ENCODE data around the gene NEFH.

NEFH gene

GRCh38 chr22:29461263-29461662, 18.8 kb upstream of the NEFH start:
- no peak for DNase-seq (ENCODE audit: low read depth)
- TF ChIP-seq, protein P1, sequence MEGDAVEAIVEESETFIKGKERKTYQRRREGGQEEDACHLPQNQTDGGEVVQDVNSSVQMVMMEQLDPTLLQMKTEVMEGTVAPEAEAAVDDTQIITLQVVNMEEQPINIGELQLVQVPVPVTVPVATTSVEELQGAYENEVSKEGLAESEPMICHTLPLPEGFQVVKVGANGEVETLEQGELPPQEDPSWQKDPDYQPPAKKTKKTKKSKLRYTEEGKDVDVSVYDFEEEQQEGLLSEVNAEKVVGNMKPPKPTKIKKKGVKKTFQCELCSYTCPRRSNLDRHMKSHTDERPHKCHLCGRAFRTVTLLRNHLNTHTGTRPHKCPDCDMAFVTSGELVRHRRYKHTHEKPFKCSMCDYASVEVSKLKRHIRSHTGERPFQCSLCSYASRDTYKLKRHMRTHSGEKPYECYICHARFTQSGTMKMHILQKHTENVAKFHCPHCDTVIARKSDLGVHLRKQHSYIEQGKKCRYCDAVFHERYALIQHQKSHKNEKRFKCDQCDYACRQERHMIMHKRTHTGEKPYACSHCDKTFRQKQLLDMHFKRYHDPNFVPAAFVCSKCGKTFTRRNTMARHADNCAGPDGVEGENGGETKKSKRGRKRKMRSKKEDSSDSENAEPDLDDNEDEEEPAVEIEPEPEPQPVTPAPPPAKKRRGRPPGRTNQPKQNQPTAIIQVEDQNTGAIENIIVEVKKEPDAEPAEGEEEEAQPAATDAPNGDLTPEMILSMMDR (conservative IDR thresholded peaks at IDR 0.05; ENCODE audit: control insufficient read depth, insufficient read depth, low read depth, low read length), result no peak
- H3K4me3 ChIP-seq (ENCODE audit: control insufficient read depth, low read depth, low read length), result no peak overlapping the region

GRCh38 chr22:29463629-29464028, 16.4 kb upstream of the NEFH start:
- no peak for DNase-seq (ENCODE audit: low read depth)
- TF ChIP-seq, protein P1 (conservative IDR thresholded peaks at IDR 0.05; ENCODE audit: control insufficient read depth, insufficient read depth, low read depth, low read length), result no peak
- no peak overlapping the region for H3K4me3 ChIP-seq (ENCODE audit: control insufficient read depth, low read depth, low read length)

GRCh38 chr22:29464581-29464980, 15.4 kb upstream of the NEFH start:
- no peak overlapping the region for H3K4me3 ChIP-seq (ENCODE audit: control insufficient read depth, low read depth, low read length)
- DNase-seq (ENCODE audit: low read depth), result no peak
- TF ChIP-seq, protein P1 (conservative IDR thresholded peaks at IDR 0.05; ENCODE audit: control insufficient read depth, insufficient read depth, low read depth, low read length), result no peak

- H3K4me3 ChIP-seq (ENCODE audit: control insufficient read depth, low read depth, low read length), result no peak overlapping the region
- TF ChIP-seq, protein P1 (conservative IDR thresholded peaks at IDR 0.05; ENCODE audit: control insufficient read depth, insufficient read depth, low read depth, low read length), result no peak
- no peak for DNase-seq (ENCODE audit: low read depth)
Measured at GRCh38 chr22:29469755-29470154, 10.3 kb upstream of the NEFH start.

DNA sequence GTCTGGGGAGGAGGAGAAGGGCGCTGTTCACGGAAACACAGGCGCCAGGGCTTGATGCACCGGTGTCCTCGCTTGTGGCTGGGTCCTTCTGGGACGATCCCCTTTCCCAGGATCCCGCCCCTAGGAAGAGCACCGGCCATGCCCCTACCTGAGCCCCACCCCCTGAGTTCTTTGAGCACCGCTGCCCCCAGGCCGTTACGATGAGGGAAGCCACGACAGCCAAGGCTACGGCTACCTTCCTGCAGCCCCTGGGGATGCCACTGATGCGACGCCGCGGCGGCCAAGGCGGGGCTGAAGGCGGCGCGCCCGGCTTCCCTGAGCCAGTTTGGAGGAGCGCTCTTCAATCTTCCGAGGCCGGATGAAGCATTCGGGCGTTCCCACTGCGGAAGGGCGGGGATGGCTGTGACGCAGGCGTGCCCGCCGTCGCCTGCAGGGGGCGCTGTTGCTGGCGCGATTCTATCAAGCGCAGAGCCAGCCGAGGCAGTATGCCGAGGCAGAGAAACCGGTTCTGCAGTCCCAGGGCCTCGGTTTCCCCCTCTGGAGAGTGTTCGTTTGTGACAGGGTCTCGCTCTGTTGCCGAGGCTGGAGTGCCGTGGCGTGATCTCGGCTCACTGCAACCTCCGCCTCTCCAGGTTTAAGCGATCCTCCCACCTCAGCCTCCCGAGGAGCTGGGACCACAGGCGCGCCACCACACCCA, 9.7 kb upstream of the NEFH start:
- TF ChIP-seq, protein P1 (conservative IDR thresholded peaks at IDR 0.05; ENCODE audit: control insufficient read depth, insufficient read depth, low read depth, low read length), result peak; percentile 56
- H3K4me3 ChIP-seq (ENCODE audit: control insufficient read depth, low read depth, low read length), result no peak overlapping the region
- DNase-seq (ENCODE audit: low read depth), result peak; percentile 26

DNA sequence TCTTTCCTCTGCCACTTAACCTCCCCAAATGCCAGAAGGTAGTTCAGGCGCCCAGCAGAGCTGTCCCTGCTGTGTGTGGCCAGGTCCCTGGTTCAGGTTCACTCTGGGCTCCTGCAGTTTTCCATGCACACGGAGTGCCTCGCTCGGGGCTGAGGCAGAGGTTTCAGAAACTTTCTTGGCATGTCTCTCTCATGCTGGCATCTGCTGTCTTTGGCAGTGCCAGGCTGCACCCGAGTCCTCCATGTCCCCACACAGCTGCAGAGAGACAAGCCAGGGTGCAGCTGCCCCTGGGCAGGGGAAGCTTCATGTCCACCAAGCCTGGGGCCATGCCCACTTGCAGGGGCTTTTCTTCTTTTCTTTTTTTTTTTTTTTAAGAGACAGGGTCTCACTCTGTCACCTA, 7.0 kb upstream of the NEFH start:
- H3K4me3 ChIP-seq (ENCODE audit: control insufficient read depth, low read depth, low read length), result no peak overlapping the region
- no peak for DNase-seq (ENCODE audit: low read depth)
- TF ChIP-seq, protein P1 (conservative IDR thresholded peaks at IDR 0.05; ENCODE audit: control insufficient read depth, insufficient read depth, low read depth, low read length), result no peak
